GM19438 (cell line): ENCODE results near the gene DGAT2.

Experiments
- ATAC-seq: cut with Tn5 transposase; IDR thresholded peaks from one replicate; pipeline ENCODE4 v1.9.1; 2021; ENCODE audit warnings: low read depth; ENCODE audit not compliant: unreplicated experiment

DGAT2 gene

GRCh38 chr11:75797116-75797515 is 28.5 kb downstream of the DGAT2 start:
- ATAC-seq: no peak

GRCh38 chr11:75797792-75798191 is 29.2 kb downstream of the DGAT2 start:
- no peak for ATAC-seq

- ATAC-seq: no peak
Measured at GRCh38 chr11:75800136-75800675, 31.6 kb downstream of the DGAT2 start.

GRCh38 chr11:75800728-75801361 is 32.3 kb downstream of the DGAT2 start:
- ATAC-seq: no peak

GRCh38 chr11:75801362-75802020 is 32.9 kb downstream of the DGAT2 start:
- no peak for ATAC-seq

GRCh38 chr11:75802021-75802912 is 33.7 kb downstream of the DGAT2 start:
- no peak for ATAC-seq

- peak; percentile 74 for ATAC-seq
Measured at GRCh38 chr11:75802913-75803820, 34.6 kb downstream of the DGAT2 start.

GRCh38 chr11:75809111-75809510 is 40.5 kb downstream of the DGAT2 start:
- no peak for ATAC-seq

- no peak for ATAC-seq
Measured at GRCh38 chr11:75809991-75810390, 41.4 kb downstream of the DGAT2 start.

- ATAC-seq: no peak
Measured at GRCh38 chr11:75810637-75811390, 42.2 kb downstream of the DGAT2 start.

GRCh38 chr11:75811485-75811884 is 42.9 kb downstream of the DGAT2 start:
- no peak for ATAC-seq

- ATAC-seq: no peak
Measured at GRCh38 chr11:75812542-75813040, 44.0 kb downstream of the DGAT2 start.

- no peak for ATAC-seq
Measured at GRCh38 chr11:75813124-75813523, 44.5 kb downstream of the DGAT2 start.

- ATAC-seq: no peak
Measured at GRCh38 chr11:75813622-75814039, 45.1 kb downstream of the DGAT2 start.

- peak; percentile 20 for ATAC-seq
Measured at GRCh38 chr11:75814363-75814676, 45.7 kb downstream of the DGAT2 start.

- peak; percentile 83 for ATAC-seq
Measured at GRCh38 chr11:75814677-75815344, 46.2 kb downstream of the DGAT2 start, which contains the start of gene UVRAG. Gene UVRAG, plus strand, starts transcription at chr11:75815210. Its CDS starts 198 bp downstream, at chr11:75815408.

- peak; percentile 19 for ATAC-seq
Measured at GRCh38 chr11:75815345-75816168, 47.0 kb downstream of the DGAT2 start.
